UCSD-AML1 (cell line): ENCODE data around the gene CNGB1.
"Not testable (repeated sequence)": the region's sequence is repeated elsewhere in the genome, so short reads cannot be mapped to it uniquely, and the experiment has no call there.

ENCODE experiments used
- DNase-seq: peaks from one replicate; lab custom pipeline; 2025; ENCODE audit not compliant: unreplicated experiment; lab: John Stamatoyannopoulos, UW

Gene CNGB1

DNA sequence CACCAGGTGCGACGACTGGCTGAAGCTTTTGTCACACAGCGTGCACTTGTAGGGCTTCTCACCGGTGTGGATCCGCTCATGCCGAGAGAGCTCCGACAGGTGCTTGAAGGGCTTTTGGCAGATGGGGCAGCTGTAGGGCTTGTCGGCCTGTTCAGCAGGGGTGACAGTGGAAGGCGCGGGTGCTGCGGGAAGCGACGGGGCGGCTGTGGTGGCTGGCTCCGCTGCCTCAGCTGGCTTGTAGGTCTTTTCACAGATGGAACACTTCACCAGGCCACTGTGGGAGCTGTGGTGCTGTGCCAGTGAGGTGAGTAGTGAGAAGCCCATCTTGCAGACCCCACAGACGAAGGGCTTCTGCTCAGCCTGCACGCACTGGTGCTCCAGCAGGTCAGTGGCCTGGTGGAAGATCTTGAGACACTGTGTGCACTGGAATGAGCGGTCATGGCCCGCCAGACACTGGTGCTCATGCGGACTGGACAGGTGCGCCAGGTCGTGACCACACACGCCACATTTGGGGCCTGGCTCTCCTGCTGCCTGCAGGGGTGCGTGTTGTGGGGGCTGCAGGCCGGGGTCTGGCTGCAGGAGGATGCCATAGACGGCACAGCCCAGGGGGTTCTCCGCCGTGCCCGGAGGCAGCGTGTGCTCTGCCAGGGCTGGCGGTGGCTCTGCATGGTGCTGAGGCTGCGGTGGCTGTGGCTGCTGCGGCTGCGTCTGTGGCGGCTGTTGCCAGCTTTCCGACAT, 26.8 kb upstream of the CNGB1 start:
- no peak for DNase-seq

DNA sequence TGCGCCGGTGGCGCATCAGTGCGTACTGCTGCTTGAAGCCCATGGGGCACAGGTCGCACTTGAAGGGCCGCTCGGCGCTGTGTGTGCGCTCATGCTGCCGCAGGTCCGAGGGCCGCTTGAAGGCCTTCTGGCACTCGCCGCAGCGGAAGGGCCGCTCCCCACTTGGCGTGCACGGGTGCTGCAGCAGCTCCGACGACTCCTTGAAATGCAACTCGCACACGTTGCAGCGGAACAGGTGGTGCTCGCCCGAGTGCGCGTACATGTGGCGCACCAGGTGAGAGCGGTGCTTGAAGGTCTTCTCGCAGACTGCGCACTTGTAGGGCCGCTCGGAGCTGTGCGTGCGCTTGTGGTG, 26.2 kb upstream of the CNGB1 start:
- DNase-seq = no peak

DNA sequence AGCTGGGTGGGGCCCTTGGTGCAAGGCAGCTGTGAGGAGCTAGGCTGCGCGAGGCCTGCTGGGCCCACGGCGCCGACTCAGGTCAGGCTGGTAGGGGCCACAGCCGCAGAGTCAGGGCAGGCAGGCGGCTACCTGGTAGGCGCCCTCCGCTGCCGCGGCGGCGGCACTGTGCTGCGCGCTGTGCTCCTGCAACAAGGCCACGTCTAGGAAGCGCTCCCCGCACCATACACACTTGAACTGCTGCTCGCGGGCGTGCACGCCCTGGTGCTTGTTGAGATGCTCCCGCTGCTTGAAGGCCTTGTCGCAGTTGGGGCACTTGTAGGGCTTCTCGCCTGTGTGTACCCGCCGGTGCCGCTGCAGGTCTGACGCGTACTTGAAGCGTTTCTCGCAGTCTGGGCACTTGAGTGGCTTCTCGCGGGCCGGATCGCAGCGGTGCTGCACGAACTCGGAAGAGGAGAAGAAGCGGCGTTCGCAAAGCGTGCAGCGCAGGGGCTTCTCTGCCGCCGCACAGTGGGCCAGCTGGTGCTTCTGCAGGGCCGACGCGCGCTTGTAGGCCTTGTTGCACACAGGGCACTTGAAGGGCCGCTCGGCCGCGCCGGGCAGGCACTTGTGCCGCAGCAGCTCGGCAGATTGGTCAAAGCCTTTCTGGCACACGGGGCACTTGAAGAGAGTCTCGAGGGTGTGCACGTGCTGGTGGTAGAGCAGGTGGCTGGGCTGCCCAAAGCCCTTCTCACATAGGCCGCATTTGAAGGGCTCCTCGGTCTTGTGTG, 25.7 kb upstream of the CNGB1 start:
- DNase-seq = no peak

GRCh38 chr16:57995721-57996405, 24.9 kb upstream of the CNGB1 start:
- DNase-seq = no peak

GRCh38 chr16:57994778-57995177, 23.9 kb upstream of the CNGB1 start:
- peak; percentile 73 for DNase-seq

DNA sequence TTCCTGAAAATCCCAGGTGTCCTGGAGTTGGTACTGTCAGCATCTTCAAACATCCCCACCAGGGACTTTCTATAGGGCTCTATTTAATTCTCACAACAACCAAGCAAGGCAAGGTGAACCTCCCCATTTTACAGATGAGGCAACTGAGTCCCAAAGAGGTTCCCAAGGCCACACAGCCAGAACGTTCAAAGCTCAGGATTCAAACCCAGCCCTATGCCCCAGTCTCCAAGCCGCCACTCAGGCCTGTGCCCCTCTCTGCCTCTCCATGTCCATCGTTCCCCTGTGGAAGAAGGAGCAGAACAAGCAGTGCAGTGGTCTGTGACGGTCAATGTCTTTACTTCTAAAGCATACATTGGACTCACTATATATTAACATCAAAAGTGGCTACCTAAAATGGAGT, 23.4 kb upstream of the CNGB1 start:
- DNase-seq = no peak

GRCh38 chr16:57993897-57994296, 23.0 kb upstream of the CNGB1 start:
- no peak for DNase-seq

DNA sequence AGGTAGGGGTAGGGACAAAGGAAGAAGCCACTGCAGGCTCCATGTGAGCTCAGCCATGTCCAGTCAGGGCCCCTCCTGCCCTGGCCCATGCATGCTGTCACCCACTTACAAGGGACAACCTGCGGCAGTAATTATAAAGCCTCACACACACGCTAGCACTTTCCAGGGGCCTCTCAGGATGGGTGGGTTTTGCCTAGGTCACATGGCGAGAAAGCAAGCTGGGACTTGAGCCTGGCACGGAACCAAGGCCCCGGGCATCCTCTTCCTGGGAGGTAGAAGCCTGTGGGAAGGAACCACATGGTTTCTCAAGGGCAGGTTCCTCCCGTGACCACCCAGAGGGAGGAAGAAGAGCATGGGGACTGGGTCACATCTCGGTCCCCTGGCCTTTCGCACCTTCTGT, 22.5 kb upstream of the CNGB1 start:
- DNase-seq = peak; percentile 36

GRCh38 chr16:57992084-57992483, 21.2 kb upstream of the CNGB1 start:
- DNase-seq = no peak

GRCh38 chr16:57991551-57992059, 20.7 kb upstream of the CNGB1 start:
- DNase-seq = no peak

DNA sequence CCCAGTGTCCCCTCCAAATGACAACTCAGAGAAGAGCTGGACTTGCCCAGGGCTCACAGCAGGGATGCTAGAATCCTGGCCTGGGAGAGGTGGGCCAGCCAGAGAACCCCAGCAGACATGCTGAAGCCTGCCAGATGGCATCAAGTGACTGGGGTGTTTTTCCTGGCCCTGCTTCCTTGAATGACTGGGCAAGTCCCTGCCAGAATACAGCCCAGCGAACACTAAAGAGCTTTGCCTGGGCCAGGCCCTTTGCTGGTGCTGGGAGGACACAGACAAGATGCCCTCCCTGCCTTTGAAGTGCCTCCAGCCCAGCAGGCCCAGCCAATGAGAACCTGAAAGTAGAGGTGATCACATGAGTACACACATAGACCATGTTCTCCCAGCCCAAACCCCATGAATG, 18.0 kb upstream of the CNGB1 start:
- DNase-seq = peak; percentile 32

DNA sequence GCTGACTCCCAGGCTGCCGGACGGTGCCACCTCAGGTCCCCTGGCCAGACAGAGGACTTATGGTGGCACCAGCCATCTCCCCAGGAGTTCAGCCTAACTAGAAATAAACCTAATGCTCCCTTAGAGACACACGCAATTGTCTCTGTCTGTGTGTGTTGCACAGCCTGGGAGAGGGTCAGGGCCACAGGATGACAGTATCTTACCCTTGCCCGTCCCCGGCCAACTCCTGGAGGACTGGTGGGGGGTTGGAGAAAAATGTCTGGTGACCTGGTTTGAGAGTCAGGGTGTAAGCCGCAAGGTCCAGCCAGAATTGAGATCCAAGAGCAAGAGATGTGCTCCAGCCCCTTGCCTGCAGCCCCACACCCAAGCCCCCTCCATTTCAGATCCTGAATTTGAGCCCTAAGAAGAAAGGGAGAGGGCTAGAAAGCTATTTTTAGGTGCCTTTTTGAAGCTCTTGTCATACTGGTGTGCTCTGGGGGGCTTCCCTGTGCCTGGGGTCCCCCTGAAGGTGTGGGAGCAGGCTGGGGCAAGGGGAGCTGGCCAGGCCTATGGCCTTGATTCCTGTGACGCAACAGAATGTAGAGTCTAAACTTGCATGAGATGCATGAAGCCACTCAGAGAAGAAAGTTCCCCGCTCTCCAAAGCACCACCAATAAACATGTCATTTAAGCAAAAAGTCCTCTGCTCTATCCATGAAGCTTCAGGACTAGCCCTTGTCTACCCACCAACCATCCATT, 16.7 kb upstream of the CNGB1 start:
- DNase-seq = no peak

DNA sequence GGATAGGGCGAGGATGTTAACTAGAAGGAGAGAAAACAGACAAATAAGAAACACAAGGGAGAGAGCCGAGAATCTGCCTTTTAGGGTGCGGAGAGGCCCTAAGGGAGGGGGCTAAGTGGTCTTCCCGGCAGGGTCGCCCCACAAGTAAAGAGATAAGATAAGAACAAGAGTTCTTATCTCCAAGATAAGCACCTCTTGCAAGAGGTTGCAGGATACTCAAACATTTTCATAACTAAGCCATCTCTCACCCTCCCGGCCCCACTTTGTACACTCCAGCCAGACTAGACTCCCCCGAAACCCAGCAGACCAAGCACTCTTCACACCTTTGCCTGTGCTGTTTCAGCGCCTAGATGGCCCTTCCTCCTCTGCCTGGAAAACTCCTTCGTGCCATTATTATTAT, 15.3 kb upstream of the CNGB1 start:
- DNase-seq = no peak

GRCh38 chr16:57985204-57986181, 14.6 kb upstream of the CNGB1 start:
- no peak for DNase-seq

GRCh38 chr16:57984443-57985203, 13.7 kb upstream of the CNGB1 start:
- no peak for DNase-seq

GRCh38 chr16:57982385-57982784, 11.5 kb upstream of the CNGB1 start:
- no peak for DNase-seq

DNA sequence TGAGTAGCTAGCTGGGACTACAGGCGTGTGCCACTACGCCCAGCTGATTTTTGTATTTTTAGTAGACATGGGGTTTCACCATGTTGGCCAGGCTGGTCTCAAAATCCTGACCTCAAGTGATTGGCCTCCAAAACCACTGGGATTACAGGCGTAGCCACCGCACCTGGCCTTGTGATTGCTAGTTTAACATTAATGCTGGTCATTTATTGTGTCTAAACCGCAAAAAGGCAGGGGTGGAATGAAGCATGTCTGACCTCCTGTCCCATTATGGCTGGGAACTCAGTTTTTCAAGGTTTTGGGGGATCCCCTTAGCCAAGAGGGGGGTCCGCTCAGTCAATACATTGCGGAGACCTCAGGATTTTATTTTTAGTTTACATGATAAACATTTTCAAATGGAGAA, 10.7 kb upstream of the CNGB1 start:
- no peak for DNase-seq

GRCh38 chr16:57979006-57979585, 8.2 kb upstream of the CNGB1 start:
- no peak for DNase-seq

- not testable (repeated sequence) for DNase-seq
Measured at GRCh38 chr16:57978070-57978465, 7.1 kb upstream of the CNGB1 start.
